Measurements from ENCODE around the gene CCR8. TPM values are rescaled to one million over a fixed set of nuclear protein-coding genes. Genes with fewer than 3 reads are reported as not detected.
A peak's percentile ranks its signal among the peaks of the same experiment; 100 is the strongest.

Gene CCR8
- total and polyA plus RNA-seq, 2 donors (not counting 1 experiment from before 2014, with no cell fraction given) = not detected

DNA sequence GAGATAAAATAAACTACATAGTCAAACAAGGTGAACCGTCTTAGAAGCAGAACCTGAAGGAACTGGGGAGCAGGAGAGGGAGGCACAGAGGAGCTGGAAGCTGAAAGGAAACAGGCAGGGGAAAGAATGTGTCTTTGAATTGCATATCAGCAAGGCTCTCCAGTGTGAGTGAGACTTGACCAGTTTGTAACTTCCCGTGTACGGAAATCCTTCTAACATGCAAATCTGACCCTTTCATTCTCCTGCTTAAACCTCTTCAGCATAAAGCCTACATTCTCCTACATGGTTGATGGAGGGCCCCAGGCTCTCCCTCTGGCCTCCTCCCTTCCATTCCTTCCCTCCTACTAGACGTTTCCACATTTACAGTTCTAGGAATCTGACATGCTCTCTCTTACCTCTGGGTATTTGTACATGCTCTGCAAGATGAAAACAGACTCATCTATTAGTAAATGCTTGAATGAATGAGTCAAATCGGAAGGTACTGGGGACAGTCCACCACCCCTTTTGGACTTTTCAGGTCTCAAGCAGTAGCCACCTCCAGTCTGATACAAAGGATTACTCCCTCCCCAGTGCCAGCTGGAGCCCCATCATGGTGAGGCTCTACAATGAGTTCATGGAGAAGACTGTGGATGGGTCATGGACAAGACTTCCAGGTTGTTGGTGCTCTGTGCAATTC lies 47.6 kb downstream of the CCR8 start:
- Histone ChIP-seq H3K36me3 (ENCODE audit: control insufficient read depth, insufficient read depth, low read length) (no peaks in the 10 kb centered on the region), H3K79me2 (ENCODE audit: control insufficient read depth, insufficient read depth, low read length) (no peaks in the 10 kb centered on the region), H3K4me3 (replicated peaks in 1 of 4; ENCODE audit: control extremely low read depth in 1 of 4, insufficient read depth in 1 of 4, low read depth in 3 of 4, low read length in 4 of 4) (no peak overlapping the region), H3K27me3 (ENCODE audit: control insufficient read depth, insufficient read depth, low read length) (peaks cover 3% of the 10 kb centered on the region), H3K4me1 (ENCODE audit: control insufficient read depth, extremely low read depth, insufficient read depth, low read length) (no peaks in the 10 kb centered on the region), H3K27ac (ENCODE audit: insufficient read depth, low read length) (no peak overlapping the region), H2AFZ (ENCODE audit: low read length) (no peak overlapping the region), H3K9ac (ENCODE audit: insufficient read depth, low read length) (no peak overlapping the region), H3K9me3 (ENCODE audit: control insufficient read depth, insufficient read depth, low read depth, low read length) (no peaks in the 10 kb centered on the region), H3K4me2 (ENCODE audit: extremely low read depth, insufficient read depth, low read length) (no peak overlapping the region), H4K20me1 (ENCODE audit: control insufficient read depth, extremely low read depth, insufficient read depth, low read length) (no peaks in the 10 kb centered on the region)
- TF ChIP-seq, protein P1, sequence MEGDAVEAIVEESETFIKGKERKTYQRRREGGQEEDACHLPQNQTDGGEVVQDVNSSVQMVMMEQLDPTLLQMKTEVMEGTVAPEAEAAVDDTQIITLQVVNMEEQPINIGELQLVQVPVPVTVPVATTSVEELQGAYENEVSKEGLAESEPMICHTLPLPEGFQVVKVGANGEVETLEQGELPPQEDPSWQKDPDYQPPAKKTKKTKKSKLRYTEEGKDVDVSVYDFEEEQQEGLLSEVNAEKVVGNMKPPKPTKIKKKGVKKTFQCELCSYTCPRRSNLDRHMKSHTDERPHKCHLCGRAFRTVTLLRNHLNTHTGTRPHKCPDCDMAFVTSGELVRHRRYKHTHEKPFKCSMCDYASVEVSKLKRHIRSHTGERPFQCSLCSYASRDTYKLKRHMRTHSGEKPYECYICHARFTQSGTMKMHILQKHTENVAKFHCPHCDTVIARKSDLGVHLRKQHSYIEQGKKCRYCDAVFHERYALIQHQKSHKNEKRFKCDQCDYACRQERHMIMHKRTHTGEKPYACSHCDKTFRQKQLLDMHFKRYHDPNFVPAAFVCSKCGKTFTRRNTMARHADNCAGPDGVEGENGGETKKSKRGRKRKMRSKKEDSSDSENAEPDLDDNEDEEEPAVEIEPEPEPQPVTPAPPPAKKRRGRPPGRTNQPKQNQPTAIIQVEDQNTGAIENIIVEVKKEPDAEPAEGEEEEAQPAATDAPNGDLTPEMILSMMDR (conservative IDR thresholded peaks at IDR 0.05 in 1 of 2, IDR thresholded peaks at IDR 0.05 in 1 of 2; ENCODE audit: low read depth in 1 of 2, low read length in 2 of 2) = no peak
- no peak for TF ChIP-seq EZH2 (IDR thresholded peaks at IDR 0.05; ENCODE audit: low read length, missing control alignments)
- no peak for DNase-seq (ENCODE audit: low read depth in 2 of 2)

- no peak overlapping the region for H2AFZ ChIP-seq (ENCODE audit: low read length)
- no peak overlapping the region for H3K4me2 ChIP-seq (ENCODE audit: extremely low read depth, insufficient read depth, low read length)
- H3K27me3 ChIP-seq (ENCODE audit: control insufficient read depth, insufficient read depth, low read length) = peaks cover 3% of the 10 kb centered on the region
- TF ChIP-seq, protein P1 (conservative IDR thresholded peaks at IDR 0.05 in 1 of 2, IDR thresholded peaks at IDR 0.05 in 1 of 2; ENCODE audit: low read depth in 1 of 2, low read length in 2 of 2) = peak; percentile 40 to 64
- TF ChIP-seq EZH2 (IDR thresholded peaks at IDR 0.05; ENCODE audit: low read length, missing control alignments) = no peak
- DNase-seq (ENCODE audit: low read depth in 2 of 2) = peak; percentile 5 to 11
- H3K36me3 ChIP-seq (ENCODE audit: control insufficient read depth, insufficient read depth, low read length) = no peaks in the 10 kb centered on the region
- H3K9me3 ChIP-seq (ENCODE audit: control insufficient read depth, insufficient read depth, low read depth, low read length) = no peaks in the 10 kb centered on the region
- H3K27ac ChIP-seq (ENCODE audit: insufficient read depth, low read length) = no peak overlapping the region
- H3K9ac ChIP-seq (ENCODE audit: insufficient read depth, low read length) = no peak overlapping the region
- H3K4me3 ChIP-seq (replicated peaks in 1 of 4; ENCODE audit: control extremely low read depth in 1 of 4, insufficient read depth in 1 of 4, low read depth in 3 of 4, low read length in 4 of 4) = no peak overlapping the region
- H4K20me1 ChIP-seq (ENCODE audit: control insufficient read depth, extremely low read depth, insufficient read depth, low read length) = no peaks in the 10 kb centered on the region
- peaks cover 3% of the 10 kb centered on the region for H3K4me1 ChIP-seq (ENCODE audit: control insufficient read depth, extremely low read depth, insufficient read depth, low read length)
- no peaks in the 10 kb centered on the region for H3K79me2 ChIP-seq (ENCODE audit: control insufficient read depth, insufficient read depth, low read length)
These were observed 48.6 kb downstream of the CCR8 start for GRCh38 chr3:39378088-39378487.

DNA sequence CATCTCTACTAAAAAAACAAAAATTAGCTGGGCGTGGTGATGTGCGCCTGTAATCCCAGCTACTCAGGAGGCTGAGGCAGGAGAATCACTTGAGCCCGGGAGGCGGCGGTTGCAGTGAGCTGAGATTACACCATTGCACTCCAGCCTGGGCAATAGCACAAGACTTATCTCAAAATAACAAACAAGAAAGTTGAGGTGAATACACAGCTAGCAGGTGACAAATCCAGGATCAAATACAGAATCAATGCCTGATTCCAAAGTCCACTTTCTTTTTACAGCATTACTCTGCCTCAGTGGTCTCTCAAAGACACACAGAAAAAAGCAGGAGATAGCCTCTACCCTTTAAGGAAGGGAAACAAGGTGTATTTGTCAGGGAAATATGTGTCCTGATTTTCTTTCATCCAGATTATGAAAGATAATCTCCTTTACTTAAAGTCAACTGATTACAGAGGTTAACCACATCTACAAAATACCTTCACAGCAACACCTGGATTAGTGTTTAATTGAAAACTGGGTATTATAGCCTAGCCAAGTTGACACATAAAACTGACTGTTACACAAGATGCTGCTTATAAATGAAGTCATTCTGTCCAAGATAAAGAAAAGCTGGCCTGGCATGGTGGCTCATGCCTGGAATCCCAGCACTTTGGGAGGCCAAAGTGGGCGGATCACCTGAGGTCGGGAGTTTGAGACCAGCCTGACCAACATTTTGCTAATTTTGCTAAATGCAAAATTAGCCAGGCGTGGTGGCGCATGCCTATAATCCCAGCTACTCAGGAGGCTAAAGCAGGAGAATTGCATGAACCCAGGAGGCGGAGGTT lies 49.7 kb downstream of the CCR8 start:
- DNase-seq (ENCODE audit: low read depth in 2 of 2) = no peak
- Histone ChIP-seq H3K79me2 (ENCODE audit: control insufficient read depth, insufficient read depth, low read length) (peaks cover 3% of the 10 kb centered on the region), H3K9ac (ENCODE audit: insufficient read depth, low read length) (no peak overlapping the region), H3K36me3 (ENCODE audit: control insufficient read depth, insufficient read depth, low read length) (no peaks in the 10 kb centered on the region), H3K27me3 (ENCODE audit: control insufficient read depth, insufficient read depth, low read length) (peaks cover 3% of the 10 kb centered on the region), H3K4me1 (ENCODE audit: control insufficient read depth, extremely low read depth, insufficient read depth, low read length) (peaks cover 3% of the 10 kb centered on the region), H3K9me3 (ENCODE audit: control insufficient read depth, insufficient read depth, low read depth, low read length) (no peaks in the 10 kb centered on the region), H4K20me1 (ENCODE audit: control insufficient read depth, extremely low read depth, insufficient read depth, low read length) (no peaks in the 10 kb centered on the region), H3K4me3 (replicated peaks in 1 of 4; ENCODE audit: control extremely low read depth in 1 of 4, insufficient read depth in 1 of 4, low read depth in 3 of 4, low read length in 4 of 4) (no peak overlapping the region), H2AFZ (ENCODE audit: low read length) (no peak overlapping the region), H3K4me2 (ENCODE audit: extremely low read depth, insufficient read depth, low read length) (no peak overlapping the region), H3K27ac (ENCODE audit: insufficient read depth, low read length) (no peak overlapping the region)
- TF ChIP-seq, protein P1 (conservative IDR thresholded peaks at IDR 0.05 in 1 of 2, IDR thresholded peaks at IDR 0.05 in 1 of 2; ENCODE audit: low read depth in 1 of 2, low read length in 2 of 2) = no peak
- no peak for TF ChIP-seq EZH2 (IDR thresholded peaks at IDR 0.05; ENCODE audit: low read length, missing control alignments)

Data from fibroblast of lung (primary cell).